ENCODE measurements around the gene PAX4.

The PAX4 gene

GRCh38 chr7:127629268-127629854 is 11.4 kb upstream of the PAX4 start:
- no peak for DNase-seq (ENCODE audit: low read depth)

- DNase-seq (ENCODE audit: low read depth), result no peak
Observed at GRCh38 chr7:127628445-127628844, 10.5 kb upstream of the PAX4 start.

DNA sequence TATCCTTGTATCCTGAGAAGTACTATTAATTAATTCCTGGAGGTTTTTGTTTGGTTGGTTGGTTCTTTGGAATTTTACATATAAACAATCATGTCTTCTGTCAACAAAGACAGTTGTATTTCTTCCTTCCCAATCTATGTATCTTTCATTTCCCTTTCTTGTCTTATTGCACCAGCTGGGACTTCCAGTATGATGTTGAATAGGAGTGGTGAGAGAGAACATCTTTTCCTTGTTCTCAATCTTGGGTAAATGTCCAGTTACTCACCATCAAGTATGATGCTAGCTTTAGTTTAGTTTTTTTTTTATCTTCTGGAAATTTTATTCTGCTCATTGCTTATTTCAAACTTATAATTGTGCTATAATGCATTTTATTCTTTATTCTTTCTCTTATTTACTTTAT is 7.4 kb upstream of the PAX4 start:
- DNase-seq (ENCODE audit: low read depth), result no peak

- no peak for DNase-seq (ENCODE audit: low read depth)
Observed at GRCh38 chr7:127620406-127621233, 2.7 kb upstream of the PAX4 start.

DNA sequence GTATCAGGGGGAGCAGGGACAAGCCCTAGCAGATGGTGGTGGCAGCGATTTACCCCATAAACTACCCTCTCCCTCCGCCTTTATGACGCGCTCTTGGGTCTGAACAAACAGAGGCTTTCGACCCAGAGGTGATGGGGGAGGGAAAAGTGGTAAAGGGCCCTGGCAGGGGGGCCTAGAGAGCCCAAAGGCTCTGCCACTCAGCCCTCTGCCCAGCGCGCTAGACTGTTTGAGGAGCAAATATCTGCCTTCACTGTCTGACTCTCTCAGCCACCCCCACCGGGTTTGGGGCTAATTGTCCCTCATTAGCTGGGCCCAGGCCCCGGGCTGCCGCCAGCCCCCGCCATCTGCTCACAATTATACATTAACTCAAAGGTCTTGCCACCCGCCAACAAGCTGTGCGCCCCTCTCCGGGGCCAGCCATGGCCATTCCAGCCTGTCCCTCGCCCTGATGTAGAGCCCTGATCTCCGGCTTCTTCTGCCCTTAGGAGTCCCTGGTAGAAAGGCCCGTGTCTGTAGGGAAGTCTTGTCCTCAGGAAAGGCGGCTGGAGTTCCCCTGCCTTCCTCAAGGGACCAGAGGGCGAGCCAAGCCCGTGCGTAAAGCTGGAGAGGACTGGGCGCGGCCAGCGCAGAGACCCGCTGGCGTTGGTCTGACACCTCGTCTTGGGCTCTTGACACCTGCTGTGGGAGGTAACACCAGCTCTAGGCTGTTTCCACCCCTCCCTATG is 1.9 kb upstream of the PAX4 start:
- DNase-seq (ENCODE audit: low read depth), result no peak

DNA sequence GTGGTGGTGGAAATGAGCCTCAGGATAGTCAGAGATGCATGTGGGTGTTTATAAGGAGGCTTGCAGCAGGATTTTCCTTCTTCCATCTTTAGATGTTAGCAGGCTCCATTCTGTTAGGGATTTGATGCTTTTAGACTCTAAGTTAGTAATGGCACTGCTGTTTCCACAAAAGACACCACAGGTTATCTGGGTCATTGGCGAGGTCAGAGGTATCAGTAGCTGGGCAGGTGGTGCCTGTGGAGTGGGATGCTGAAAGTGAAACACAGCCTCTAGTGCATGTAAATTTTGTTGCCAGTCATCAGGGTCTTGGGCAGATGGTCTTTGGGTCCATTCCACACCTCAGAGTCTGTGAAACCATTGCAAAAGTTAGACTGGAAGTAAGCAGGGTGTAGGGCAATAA is 833 bp upstream of the PAX4 start:
- DNase-seq (ENCODE audit: low read depth), result no peak

DNA sequence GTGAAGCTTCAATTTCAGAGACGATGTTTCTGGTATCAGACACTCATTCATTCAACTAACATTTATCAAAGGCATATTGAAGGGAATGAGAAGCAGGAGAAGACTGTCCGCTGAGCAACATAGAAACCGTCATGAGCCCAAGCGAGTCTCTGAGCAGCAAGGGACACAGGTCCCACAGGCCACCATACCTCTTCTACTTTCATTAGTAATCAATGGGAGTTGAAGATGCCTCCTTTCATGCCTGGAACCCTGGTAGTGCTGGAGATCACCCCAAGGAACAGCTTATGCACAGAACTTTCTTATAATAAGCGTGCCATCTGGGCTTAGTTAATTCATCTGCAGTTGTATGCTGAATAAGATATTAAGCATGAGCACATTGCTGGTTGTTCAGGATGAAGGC is 1.2 kb downstream of the PAX4 start:
- no peak for DNase-seq (ENCODE audit: low read depth)

DNA sequence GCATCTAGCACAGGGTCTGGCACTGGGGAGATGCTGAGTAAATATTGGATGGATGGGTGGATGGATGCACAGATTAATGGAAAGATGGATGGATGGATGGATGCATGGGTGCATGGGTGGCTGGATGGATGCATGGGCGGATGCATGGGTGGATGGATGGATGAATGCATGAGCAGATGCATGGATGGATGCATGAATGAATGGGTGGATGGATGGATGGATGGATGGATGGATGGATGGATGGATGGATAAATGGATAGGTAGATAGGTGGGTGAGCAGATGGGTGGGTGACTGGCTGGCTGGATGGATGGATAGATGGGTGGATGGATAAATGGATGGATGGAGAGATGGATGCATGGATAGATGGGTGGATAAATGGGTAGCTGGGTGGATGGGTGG is 5.7 kb downstream of the PAX4 start:
- DNase-seq (ENCODE audit: low read depth), result no peak

GRCh38 chr7:127609297-127609696 is 8.6 kb downstream of the PAX4 start:
- no peak for DNase-seq (ENCODE audit: low read depth)

GRCh38 chr7:127608446-127608845 is 9.5 kb downstream of the PAX4 start:
- DNase-seq (ENCODE audit: low read depth), result no peak

DNA sequence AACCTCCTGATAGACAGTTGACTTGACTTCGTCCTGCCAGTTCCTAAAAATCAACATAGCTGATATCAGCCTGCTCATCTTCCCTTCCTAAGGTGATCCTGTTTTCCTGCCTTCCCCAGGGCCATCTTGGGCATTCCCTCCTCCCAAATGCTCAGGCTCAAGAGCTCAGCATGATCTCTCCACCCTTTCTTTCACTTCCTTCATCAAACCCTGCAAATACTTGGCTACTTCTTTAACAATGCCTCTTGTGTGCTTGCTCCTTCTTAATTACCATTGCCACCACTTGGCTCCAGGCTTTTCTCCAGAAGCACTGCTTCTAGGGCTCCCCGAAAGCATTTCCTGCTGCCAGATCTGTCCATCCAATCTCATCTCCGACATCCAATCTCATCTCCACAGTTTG is 17.1 kb downstream of the PAX4 start:
- no peak for DNase-seq (ENCODE audit: low read depth)

DNA sequence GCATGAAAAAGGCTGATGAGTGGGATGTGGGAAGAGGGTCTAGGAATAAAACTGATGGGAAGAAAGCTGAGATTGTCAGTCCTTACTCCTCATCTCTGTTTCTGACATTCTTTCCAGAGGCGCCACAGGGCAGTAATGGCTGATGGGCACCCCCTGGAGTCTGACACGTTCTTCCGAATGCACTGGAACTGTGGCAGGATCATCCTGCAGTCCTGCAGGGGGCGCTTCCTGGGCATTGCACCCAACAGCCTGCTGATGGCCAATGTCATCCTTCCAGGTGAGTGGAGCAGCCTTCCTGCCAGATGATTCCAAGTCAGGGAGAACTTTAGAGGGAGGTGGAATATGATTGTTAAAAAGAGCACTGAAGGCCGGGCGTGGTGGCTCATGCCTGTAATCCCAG is 19.6 kb downstream of the PAX4 start:
- no peak for DNase-seq (ENCODE audit: low read depth)

- no peak for DNase-seq (ENCODE audit: low read depth)
Observed at GRCh38 chr7:127595737-127596136, 22.2 kb downstream of the PAX4 start.

GRCh38 chr7:127594490-127594889 is 23.5 kb downstream of the PAX4 start:
- no peak for DNase-seq (ENCODE audit: low read depth)

- DNase-seq (ENCODE audit: low read depth), result no peak
Observed at GRCh38 chr7:127592550-127592949, 25.4 kb downstream of the PAX4 start.

GRCh38 chr7:127591591-127591990 is 26.4 kb downstream of the PAX4 start:
- DNase-seq (ENCODE audit: low read depth), result no peak

GRCh38 chr7:127591189-127591588 is 26.8 kb downstream of the PAX4 start:
- no peak for DNase-seq (ENCODE audit: low read depth)

DNA sequence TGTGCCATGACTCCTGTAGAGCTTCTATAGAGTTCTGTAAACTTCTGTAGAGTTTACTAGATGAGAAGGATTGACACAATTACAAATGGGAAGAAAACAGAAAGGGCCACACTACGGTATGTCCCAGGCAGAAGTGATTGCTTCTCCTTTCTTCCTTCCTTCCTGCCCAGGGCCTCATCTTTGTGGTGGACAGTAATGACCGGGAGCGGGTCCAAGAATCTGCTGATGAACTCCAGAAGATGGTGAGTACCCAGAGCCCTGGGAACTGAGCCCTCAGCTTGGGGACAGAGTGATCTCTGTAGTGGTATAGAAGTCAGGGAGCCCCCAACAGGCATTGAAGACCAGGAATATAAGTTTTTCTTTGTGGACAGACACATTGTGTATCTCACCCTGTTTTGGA is 28.0 kb downstream of the PAX4 start:
- DNase-seq (ENCODE audit: low read depth), result no peak

- peak; percentile 11 for DNase-seq (ENCODE audit: low read depth)
Observed at GRCh38 chr7:127588697-127589482, 29.1 kb downstream of the PAX4 start.

GRCh38 chr7:127588019-127588696 is 29.8 kb downstream of the PAX4 start, which contains the start of gene ARF5:
TSS of gene ARF5 (plus strand) at chr7:127588411. CDS start at chr7:127588499, 88 bp downstream.
- peak; percentile 83 for DNase-seq (ENCODE audit: low read depth)

GRCh38 chr7:127587663-127588018 is 30.3 kb downstream of the PAX4 start:
- no peak for DNase-seq (ENCODE audit: low read depth)

DNA sequence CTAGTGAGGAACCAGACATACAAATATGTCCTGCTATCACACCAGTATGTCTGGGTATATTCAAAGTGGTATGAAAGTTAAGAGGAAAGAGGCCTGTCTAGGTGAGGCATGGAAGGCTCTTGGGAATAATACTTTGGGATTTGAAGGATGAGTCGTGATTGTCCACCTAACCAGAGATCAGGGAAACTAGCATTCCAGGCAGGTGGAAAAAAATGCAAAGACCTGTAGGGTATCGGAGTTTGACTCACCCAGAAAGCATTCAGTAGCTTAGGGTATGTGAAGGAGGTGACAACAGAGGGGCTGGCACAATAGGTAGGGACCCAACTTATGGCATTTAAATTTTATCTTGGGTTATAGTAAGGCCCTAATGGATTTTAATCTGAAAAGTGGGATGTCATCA is 31.6 kb downstream of the PAX4 start:
- DNase-seq (ENCODE audit: low read depth), result no peak
